Astrocyte of the spinal cord (primary cell): ENCODE measurements around the gene ME2.

Experiments
- DNase-seq: peaks from one replicate; pipeline ENCODE4 v3.0.0; 2011; ENCODE audit warnings: low read depth, low spot score
- H3K4me3 ChIP-seq: 2 replicates; pipeline ENCODE4 v1.5.1; 2011; ENCODE audit warnings: low read depth, mild to moderate bottlenecking, low read length, moderate library complexity
- in situ Hi-C: cut with HindIII; loops from 2 replicates; pipeline ENCODE4 v1.10.0; 2017; ENCODE audit warnings: low sequenced_read_pairs
- TF ChIP-seq, protein P1 (sequence below): IDR thresholded peaks from 2 replicates; pipeline ENCODE4 v1.5.1; 2012; ENCODE audit warnings: low read depth, mild to moderate bottlenecking, low read length, inconsistent platforms

Gene ME2

DNA sequence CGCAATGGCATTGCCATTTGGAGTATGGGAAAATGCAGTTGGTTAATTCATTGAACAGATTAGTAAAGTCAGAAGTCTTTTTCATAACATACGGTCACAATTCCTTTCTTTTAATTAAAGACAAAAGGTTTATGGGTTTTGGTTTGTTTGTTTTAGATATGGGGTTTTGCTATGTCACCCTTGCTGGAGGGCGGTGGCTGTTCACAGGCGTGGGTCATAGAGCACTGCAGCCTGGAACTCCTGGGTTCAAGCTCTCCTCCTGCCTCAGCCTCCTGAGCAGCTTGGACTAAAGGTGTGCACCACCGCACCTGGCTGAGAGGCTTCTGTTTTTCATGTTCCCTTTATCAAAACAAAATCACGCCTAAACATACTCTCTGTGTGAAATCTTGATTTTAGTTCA, 70.3 kb downstream of the ME2 start:
- in situ Hi-C loops, result no loop called here
- no peak overlapping the region for H3K4me3 ChIP-seq
- TF ChIP-seq, protein P1, sequence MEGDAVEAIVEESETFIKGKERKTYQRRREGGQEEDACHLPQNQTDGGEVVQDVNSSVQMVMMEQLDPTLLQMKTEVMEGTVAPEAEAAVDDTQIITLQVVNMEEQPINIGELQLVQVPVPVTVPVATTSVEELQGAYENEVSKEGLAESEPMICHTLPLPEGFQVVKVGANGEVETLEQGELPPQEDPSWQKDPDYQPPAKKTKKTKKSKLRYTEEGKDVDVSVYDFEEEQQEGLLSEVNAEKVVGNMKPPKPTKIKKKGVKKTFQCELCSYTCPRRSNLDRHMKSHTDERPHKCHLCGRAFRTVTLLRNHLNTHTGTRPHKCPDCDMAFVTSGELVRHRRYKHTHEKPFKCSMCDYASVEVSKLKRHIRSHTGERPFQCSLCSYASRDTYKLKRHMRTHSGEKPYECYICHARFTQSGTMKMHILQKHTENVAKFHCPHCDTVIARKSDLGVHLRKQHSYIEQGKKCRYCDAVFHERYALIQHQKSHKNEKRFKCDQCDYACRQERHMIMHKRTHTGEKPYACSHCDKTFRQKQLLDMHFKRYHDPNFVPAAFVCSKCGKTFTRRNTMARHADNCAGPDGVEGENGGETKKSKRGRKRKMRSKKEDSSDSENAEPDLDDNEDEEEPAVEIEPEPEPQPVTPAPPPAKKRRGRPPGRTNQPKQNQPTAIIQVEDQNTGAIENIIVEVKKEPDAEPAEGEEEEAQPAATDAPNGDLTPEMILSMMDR, result no peak
- DNase-seq, result no peak

DNA sequence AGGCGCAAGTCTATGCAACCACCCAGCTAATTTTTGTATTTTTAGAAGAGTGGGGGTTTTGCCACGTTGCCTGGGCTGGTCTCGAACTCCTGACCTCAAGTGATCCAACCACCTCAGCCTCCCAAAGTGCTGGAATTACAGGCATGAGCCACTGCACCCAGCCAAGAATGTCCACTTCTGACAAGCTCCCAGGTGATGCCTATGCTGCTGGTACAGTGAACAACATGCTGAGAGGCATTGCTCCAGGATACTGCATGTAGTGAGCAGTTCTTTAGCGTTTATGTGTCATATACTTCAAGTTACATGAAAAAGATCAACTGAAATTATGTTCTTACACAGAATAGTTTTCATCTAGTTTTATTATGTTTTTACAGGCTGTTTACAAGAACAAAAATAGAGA, 71.7 kb downstream of the ME2 start:
- in situ Hi-C loops, result no loop called here
- H3K4me3 ChIP-seq, result no peak overlapping the region
- no peak for DNase-seq
- TF ChIP-seq, protein P1, result no peak

DNA sequence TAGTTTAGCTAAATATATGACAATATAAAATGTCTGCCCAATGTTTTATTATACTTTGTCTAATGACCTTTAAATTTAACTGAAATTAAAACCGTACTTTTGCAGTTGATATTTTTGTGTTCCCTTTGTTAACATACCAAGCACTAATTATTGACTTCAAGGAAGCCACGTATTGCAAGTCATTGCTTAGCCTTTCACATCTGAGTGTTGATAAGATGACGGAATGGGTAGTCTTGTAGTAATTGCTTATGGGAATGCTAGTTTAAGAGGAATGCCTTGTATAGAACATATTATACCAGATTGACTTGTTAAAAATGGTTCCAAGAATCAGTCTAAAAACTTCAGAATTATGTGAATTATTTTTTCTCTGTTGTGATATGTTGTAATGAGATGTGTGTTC, 74.9 kb downstream of the ME2 start:
- DNase-seq, result no peak
- TF ChIP-seq, protein P1, result no peak
- in situ Hi-C loops, result no loop called here
- H3K4me3 ChIP-seq, result no peak overlapping the region

DNA sequence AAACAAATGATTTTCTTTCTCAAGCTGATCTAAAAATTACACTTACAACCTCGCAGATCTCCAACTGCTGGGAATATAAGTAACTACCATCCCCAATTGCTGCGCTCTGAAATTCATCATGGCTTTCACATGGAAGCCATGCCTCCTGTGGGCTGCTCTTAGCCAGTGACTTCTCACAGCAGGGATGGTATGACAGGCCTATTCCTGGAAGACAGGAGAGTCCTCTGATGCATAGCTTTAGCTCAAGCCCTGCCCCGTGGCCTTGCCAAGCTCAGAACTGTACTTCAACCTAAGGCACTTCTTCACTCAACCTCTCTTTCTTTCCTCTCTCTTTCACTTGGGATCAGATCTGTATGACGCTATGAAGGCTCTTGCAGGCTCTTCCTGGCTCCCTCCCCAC, 76.3 kb downstream of the ME2 start:
- TF ChIP-seq, protein P1, result no peak
- DNase-seq, result no peak
- H3K4me3 ChIP-seq, result no peak overlapping the region
- in situ Hi-C loops, result no loop called here

DNA sequence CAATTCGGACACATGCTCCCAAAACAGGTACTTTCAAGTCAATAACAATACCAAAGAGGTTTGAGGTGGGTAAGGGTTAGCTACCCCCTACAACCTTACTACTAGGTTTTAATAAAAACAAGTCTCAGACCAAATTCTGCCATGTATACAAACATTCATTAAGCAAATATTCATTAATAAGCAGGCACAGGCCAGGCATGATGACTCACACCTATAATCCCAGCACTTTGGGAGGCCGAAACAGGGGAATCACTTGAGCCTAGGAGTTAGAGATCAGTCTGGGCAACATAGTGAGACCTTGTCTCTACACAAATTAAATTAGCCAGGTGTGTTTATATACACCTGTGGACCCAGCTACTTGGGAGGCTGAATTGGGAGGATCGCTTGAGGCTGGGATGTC, 77.2 kb downstream of the ME2 start:
- in situ Hi-C loops, result no loop called here
- H3K4me3 ChIP-seq, result no peak overlapping the region
- TF ChIP-seq, protein P1, result no peak
- no peak for DNase-seq

DNA sequence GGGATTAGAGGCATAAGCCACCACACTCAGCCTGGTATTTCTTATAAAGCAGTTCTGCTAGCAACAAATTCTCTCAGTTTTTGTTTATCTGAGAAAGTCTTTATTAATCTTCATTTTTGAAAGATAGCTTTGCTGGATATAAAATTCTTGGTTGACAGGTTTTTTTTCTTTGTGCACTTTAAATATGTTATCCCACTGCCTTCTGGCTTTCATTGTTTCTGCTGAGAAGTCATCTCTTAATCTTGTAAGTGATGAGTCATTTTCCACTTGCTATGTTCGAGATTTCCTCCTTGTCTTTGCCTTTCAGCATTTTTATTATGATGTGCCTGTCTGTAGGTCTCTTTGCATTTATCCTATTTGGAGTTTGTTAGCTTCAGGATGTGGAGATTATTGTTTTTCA, 83.1 kb downstream of the ME2 start:
- in situ Hi-C loops, result no loop called here
- TF ChIP-seq, protein P1, result no peak
- H3K4me3 ChIP-seq, result no peak overlapping the region
- DNase-seq, result no peak
